ENCODE data around the gene MAPK4. TPM values are rescaled to one million over a fixed set of nuclear protein-coding genes. Genes with fewer than 3 reads are reported as not detected.

Gene MAPK4
- total RNA-seq, 2 donors from 2014 or later = 1.0 to 1.6 TPM

DNA sequence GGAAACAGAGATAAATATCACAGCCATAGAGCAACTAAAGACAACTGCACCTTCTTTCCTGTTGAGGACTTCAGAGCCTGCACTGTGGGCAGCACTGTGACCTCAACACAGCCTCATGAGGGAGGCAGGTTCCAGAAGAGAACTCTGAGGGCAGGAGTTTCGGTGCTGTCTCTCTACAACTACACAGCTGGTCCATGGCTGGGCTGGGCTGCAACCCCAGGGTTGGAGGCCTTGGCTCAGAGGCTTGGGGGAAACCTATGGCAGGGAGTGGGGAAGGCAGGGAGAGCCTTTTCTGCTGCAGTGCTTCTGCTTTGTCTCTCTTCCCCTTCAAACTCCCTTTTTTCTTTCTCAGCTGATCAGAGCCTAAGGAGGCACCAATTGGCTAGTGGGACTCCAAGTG, 193.4 kb downstream of the MAPK4 start:
- Histone ChIP-seq H3K9me3 (no peaks in the 10 kb centered on the region), H3K27ac (no peak overlapping the region), H3K27me3 (no peaks in the 10 kb centered on the region), H3K36me3 (replicated peaks in 1 of 2; ENCODE audit: insufficient read depth in 1 of 2, low read depth in 2 of 2) (no peaks in the 10 kb centered on the region), H3K4me1 (peaks cover 1% of the 10 kb centered on the region), H3K4me3 (no peak overlapping the region)
- intact Hi-C loops (cut with DNase I) = no loop called here
- DNase-seq (no peak), ATAC-seq (no peak)
- WGBS, 2 donors = 36 to 67% methylated on average over 1 of the region's 1 CpG
- TF ChIP-seq POLR2A (IDR thresholded peaks at IDR 0.05) = no peak
- TF ChIP-seq, protein P1, sequence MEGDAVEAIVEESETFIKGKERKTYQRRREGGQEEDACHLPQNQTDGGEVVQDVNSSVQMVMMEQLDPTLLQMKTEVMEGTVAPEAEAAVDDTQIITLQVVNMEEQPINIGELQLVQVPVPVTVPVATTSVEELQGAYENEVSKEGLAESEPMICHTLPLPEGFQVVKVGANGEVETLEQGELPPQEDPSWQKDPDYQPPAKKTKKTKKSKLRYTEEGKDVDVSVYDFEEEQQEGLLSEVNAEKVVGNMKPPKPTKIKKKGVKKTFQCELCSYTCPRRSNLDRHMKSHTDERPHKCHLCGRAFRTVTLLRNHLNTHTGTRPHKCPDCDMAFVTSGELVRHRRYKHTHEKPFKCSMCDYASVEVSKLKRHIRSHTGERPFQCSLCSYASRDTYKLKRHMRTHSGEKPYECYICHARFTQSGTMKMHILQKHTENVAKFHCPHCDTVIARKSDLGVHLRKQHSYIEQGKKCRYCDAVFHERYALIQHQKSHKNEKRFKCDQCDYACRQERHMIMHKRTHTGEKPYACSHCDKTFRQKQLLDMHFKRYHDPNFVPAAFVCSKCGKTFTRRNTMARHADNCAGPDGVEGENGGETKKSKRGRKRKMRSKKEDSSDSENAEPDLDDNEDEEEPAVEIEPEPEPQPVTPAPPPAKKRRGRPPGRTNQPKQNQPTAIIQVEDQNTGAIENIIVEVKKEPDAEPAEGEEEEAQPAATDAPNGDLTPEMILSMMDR (IDR thresholded peaks at IDR 0.05) = no peak

DNA sequence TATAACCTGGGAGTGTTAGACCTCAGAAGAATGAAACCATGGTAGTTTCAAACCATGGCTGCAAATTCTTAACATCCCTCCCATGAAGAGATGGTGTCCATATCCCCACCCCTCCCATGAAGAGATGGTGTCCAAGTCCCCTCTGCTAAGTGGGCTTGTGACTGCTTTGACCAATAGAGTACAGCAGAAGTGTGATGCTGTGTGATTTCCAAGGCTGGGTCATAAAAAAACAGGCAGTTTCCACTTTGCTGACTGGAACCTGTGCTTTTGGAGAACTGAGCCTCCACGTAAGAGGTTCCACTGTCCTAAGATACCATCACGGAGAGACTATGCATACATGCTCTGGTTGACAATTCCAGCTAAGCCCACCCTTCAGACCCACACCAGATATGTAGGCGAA, 194.4 kb downstream of the MAPK4 start:
- 87% methylated on average over 3 of the region's 3 CpGs; no CpG with 5 or more reads in 1 of the 2 donors for WGBS, 2 donors
- Histone ChIP-seq H3K4me1 (no peaks in the 10 kb centered on the region), H3K27me3 (no peaks in the 10 kb centered on the region), H3K4me3 (no peak overlapping the region), H3K36me3 (replicated peaks in 1 of 2; ENCODE audit: insufficient read depth in 1 of 2, low read depth in 2 of 2) (no peaks in the 10 kb centered on the region), H3K9me3 (no peaks in the 10 kb centered on the region), H3K27ac (no peak overlapping the region)
- TF ChIP-seq, protein P1 (IDR thresholded peaks at IDR 0.05) = no peak
- TF ChIP-seq POLR2A (IDR thresholded peaks at IDR 0.05) = no peak
- DNase-seq (no peak), ATAC-seq (no peak)
- intact Hi-C loops (cut with DNase I) = no loop called here

DNA sequence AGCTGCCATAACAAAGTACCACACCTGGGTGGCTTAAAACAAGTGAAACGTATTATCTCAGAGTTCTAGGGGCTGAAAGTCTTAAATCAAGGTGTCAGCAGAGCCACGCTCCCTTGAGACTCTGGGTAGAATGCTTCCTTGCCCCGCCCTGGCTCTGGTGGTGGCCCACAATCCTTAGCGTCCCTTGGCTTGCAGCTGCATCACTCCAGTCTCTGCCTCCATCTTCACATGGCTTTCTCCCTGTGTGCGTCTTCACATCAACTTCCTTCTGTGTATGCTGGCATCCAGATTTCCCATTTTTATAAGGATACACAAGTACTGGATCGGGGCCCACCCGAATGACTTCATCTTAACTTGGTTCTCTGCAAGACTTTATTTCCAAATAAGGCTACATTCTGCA, 197.5 kb downstream of the MAPK4 start:
- intact Hi-C loops (cut with DNase I) = no loop called here

DNA sequence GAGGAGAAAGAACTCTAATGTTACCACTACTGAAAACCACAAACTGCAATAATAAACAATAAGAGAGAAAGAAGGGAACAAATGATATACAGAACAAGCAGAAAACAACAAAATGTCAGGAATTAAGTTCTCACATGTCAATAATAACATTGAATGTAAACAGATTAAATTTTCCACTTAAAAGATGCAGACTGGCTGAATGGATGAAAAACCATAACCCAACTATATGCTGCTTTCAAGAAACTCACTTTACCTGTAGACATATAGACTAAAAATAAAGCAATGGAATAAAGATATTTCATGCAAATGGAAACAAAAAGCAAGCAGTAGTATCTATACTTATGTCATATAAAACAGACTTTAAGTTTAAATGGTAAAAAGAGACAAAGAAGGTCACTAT, 209.6 kb downstream of the MAPK4 start:
- DNase-seq (no peak), ATAC-seq (no peak)
- Histone ChIP-seq H3K4me1 (no peaks in the 10 kb centered on the region), H3K36me3 (replicated peaks in 1 of 2; ENCODE audit: insufficient read depth in 1 of 2, low read depth in 2 of 2) (no peaks in the 10 kb centered on the region), H3K4me3 (no peak overlapping the region), H3K27me3 (no peaks in the 10 kb centered on the region), H3K9me3 (peaks cover 0 to 14% (median 0%) of the 10 kb centered on the region in 3 donors), H3K27ac (no peak overlapping the region)
- intact Hi-C loops (cut with DNase I) = no loop called here
- TF ChIP-seq, protein P1 (IDR thresholded peaks at IDR 0.05) = no peak
- no peak for TF ChIP-seq POLR2A (IDR thresholded peaks at IDR 0.05)

More for the DNA sequence above, 197.5 kb downstream of the MAPK4 start:
- H3K4me1 ChIP-seq = no peaks in the 10 kb centered on the region
- 86 to 93% methylated on average over 7 of the region's 7 CpGs for WGBS, 2 donors
- no peak for ATAC-seq
- no peaks in the 10 kb centered on the region for H3K27me3 ChIP-seq
- no peak overlapping the region for H3K27ac ChIP-seq
- no peaks in the 10 kb centered on the region for H3K9me3 ChIP-seq
- DNase-seq = no peak
- H3K36me3 ChIP-seq (replicated peaks in 1 of 2; ENCODE audit: insufficient read depth in 1 of 2, low read depth in 2 of 2) = no peaks in the 10 kb centered on the region
- no peak overlapping the region for H3K4me3 ChIP-seq
- TF ChIP-seq, protein P1 (IDR thresholded peaks at IDR 0.05) = no peak
- TF ChIP-seq POLR2A (IDR thresholded peaks at IDR 0.05) = no peak

GRCh38 chr18:50775207-50775606, 215.3 kb downstream of the MAPK4 start:
- intact Hi-C loops (cut with DNase I) = no loop called here
- WGBS, 2 donors = 80 to 89% methylated on average over 8 to 9 of the region's 9 CpGs
- TF ChIP-seq, protein P1 (IDR thresholded peaks at IDR 0.05) = no peak
- TF ChIP-seq POLR2A (IDR thresholded peaks at IDR 0.05) = no peak

More at GRCh38 chr18:50775207-50775606, 215.3 kb downstream of the MAPK4 start:
- Histone ChIP-seq H3K36me3 (replicated peaks in 1 of 2; ENCODE audit: insufficient read depth in 1 of 2, low read depth in 2 of 2) (no peaks in the 10 kb centered on the region), H3K27me3 (no peaks in the 10 kb centered on the region), H3K4me1 (no peaks in the 10 kb centered on the region), H3K9me3 (no peaks in the 10 kb centered on the region), H3K27ac (no peak overlapping the region), H3K4me3 (no peak overlapping the region)
- no peak for ATAC-seq
- DNase-seq = no peak

All from body of pancreas (tissue), 4 donors.